Measurements from ENCODE around the gene MPRIP. TPM values are rescaled to one million over a fixed set of nuclear protein-coding genes. Genes with fewer than 3 reads are reported as not detected.

MPRIP gene
- total and polyA plus RNA-seq, 2 donors (not counting 3 experiments of a cell fraction or from before 2014, with no cell fraction given), result 94.6 to 246 TPM

DNA sequence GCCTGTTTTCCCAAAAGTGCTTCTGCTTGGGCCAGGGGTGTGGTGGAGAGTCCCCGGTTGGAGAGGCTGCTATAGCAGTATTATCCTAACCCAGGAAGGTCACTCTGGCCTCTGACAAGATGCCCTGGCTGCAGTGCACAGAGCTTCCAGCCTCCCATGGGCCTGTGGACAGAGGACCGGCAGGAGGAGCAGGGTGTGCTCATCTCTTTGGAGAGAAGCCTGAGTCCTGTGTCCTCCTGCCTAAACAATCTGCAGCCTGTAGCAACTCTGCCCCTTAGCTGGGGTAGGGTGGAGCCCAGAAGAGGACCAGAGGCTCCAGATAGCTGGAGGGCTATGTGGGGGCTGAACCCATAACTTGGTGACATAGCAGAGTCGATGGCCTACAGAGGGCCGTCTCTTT lies 78.0 kb downstream of the MPRIP start:
- Histone ChIP-seq H2AFZ (ENCODE audit: low read depth, low read length) (no peak overlapping the region), H3K4me2 (ENCODE audit: insufficient read depth, low read length) (no peak overlapping the region), H3K79me2 (ENCODE audit: control insufficient read depth, insufficient read depth, low read length) (peaks cover 90% of the 10 kb centered on the region), H3K27me3 (ENCODE audit: control insufficient read depth in 2 of 2, insufficient read depth in 2 of 2, low read length in 2 of 2) (no peaks in the 10 kb centered on the region), H3K9me3 (replicated peaks; ENCODE audit: control insufficient read depth, insufficient read depth, low read length) (no peaks in the 10 kb centered on the region), H3K9ac (replicated peaks; ENCODE audit: extremely low read depth, insufficient read depth, low read length) (no peak overlapping the region), H3K36me3 (ENCODE audit: control insufficient read depth in 2 of 2, extremely low read depth in 1 of 2, insufficient read depth in 2 of 2, low read length in 2 of 2) (no peaks in the 10 kb centered on the region), H3K27ac (ENCODE audit: insufficient read depth, low read depth, low read length) (no peak overlapping the region), H3K9me1 (replicated peaks; ENCODE audit: control insufficient read depth, extremely low read depth, insufficient read depth, low read length) (no peaks in the 10 kb centered on the region), H4K20me1 (replicated peaks; ENCODE audit: control insufficient read depth, extremely low read depth, insufficient read depth, low read length) (no peaks in the 10 kb centered on the region), H3K4me3 (replicated peaks in 1 of 3; ENCODE audit: insufficient read depth in 1 of 3, low read depth in 1 of 3, low read length in 3 of 3) (no peak overlapping the region), H3K4me1 (ENCODE audit: control insufficient read depth, extremely low read depth, insufficient read depth, low read length) (no peaks in the 10 kb centered on the region)
- ChIA-PET POLR2A (no interaction called here), CTCF (interaction anchor here (4.1 kb wide), 1 partner anchor 22 kb away, joined by 14 read pairs; no protein-coding TSS in a partner anchor)
- BruUV-seq (replicated peaks), result no TSS peak
- no peak for FAIRE-seq
- intact Hi-C loops (cut with micrococcal nuclease), result no loop called here
- DNase-seq (ENCODE audit: low read depth, low spot score), result no peak
- TF ChIP-seq GATA2 (IDR thresholded peaks at IDR 0.05; ENCODE audit: insufficient read depth, insufficient read length, low read depth, low read length) (no peak), MYC (IDR thresholded peaks at IDR 0.05; ENCODE audit: low read depth, low read length) (no peak), JUN (IDR thresholded peaks at IDR 0.05; ENCODE audit: borderline replicate concordance, insufficient read depth, insufficient read length, low read depth) (no peak), POLR2A (IDR thresholded peaks at IDR 0.05; ENCODE audit: low read depth, low read length) (no peak), EZH2 (IDR thresholded peaks at IDR 0.05; ENCODE audit: borderline replicate concordance, low read depth, low read length, severe bottlenecking) (no peak), FOS (IDR thresholded peaks at IDR 0.05; ENCODE audit: borderline replicate concordance, insufficient read depth, low read length) (no peak), POLR2AphosphoS5 (IDR thresholded peaks at IDR 0.05; ENCODE audit: insufficient read depth, low read depth, low read length) (no peak)
- TF ChIP-seq, protein P1, sequence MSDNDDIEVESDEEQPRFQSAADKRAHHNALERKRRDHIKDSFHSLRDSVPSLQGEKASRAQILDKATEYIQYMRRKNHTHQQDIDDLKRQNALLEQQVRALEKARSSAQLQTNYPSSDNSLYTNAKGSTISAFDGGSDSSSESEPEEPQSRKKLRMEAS (IDR thresholded peaks at IDR 0.05; ENCODE audit: insufficient read depth, insufficient read length), result no peak
- TF ChIP-seq, protein P2, sequence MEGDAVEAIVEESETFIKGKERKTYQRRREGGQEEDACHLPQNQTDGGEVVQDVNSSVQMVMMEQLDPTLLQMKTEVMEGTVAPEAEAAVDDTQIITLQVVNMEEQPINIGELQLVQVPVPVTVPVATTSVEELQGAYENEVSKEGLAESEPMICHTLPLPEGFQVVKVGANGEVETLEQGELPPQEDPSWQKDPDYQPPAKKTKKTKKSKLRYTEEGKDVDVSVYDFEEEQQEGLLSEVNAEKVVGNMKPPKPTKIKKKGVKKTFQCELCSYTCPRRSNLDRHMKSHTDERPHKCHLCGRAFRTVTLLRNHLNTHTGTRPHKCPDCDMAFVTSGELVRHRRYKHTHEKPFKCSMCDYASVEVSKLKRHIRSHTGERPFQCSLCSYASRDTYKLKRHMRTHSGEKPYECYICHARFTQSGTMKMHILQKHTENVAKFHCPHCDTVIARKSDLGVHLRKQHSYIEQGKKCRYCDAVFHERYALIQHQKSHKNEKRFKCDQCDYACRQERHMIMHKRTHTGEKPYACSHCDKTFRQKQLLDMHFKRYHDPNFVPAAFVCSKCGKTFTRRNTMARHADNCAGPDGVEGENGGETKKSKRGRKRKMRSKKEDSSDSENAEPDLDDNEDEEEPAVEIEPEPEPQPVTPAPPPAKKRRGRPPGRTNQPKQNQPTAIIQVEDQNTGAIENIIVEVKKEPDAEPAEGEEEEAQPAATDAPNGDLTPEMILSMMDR (IDR thresholded peaks at IDR 0.05; ENCODE audit: extremely low read depth in 1 of 2, insufficient read depth in 1 of 2, low read depth in 1 of 2, low read length in 2 of 2), result no peak
- dilution Hi-C loops (cut with MboI; ENCODE audit: extremely low pct_ligation_motif_present, low sequenced_read_pairs), result no loop called here

Data from endothelial cell of umbilical vein (primary cell).